ENCODE measurements around the gene TNFRSF4. TPM values are rescaled to one million over a fixed set of nuclear protein-coding genes. Genes with fewer than 3 reads are reported as not detected.

The TNFRSF4 gene

DNA sequence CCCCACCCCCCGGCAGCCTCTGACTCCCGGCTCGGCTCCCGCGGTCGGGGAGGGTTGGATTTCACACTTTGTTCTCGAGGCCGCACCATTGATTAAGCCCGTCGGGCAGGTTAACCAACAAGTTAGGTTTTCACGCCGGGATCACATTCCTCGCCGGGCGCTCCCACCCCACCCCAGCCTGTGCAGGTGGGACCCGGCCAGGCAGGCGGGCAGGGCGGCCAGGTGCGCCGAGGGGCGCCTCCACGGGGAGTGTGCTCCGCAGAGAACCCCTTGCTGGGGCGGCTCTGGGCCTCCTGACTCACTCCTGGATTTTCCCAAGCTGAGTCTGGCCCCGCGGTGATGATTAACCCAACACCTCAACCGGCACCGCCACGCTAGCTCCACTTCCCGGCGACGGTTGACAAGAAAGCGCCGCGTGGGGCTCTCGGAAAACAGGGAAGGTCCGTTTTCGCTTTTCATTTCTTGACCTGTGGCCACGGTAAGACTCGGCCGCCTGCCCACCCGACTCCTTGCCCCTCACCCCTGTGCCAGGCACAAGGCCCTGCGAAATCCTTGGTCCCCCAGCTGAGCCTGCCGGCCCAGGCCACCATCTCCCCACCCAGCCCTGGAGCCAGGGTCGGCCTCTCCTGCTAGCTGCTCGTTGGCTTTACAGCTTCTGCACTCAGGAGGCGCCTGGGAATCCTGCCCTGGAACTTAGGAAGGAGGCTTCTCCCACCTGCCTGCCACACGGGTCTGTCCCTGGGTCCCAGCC lies 49.1 kb downstream of the TNFRSF4 start:
- Histone ChIP-seq H3K9ac (ENCODE audit: low read depth, low read length) (no peak overlapping the region), H3K36me3 (ENCODE audit: insufficient read depth, low read length) (no peaks in the 10 kb centered on the region), H3K9me3 (replicated peaks; ENCODE audit: low read length) (no peaks in the 10 kb centered on the region), H3K4me1 (ENCODE audit: control insufficient read depth, insufficient read depth, low read length) (no peaks in the 10 kb centered on the region), H3K4me2 (ENCODE audit: low read length) (no peak overlapping the region), H3K4me3 (ENCODE audit: low read length) (no peak overlapping the region), H3K27me3 (ENCODE audit: control insufficient read depth, insufficient read depth, low read length) (peaks cover 20% of the 10 kb centered on the region)

DNA sequence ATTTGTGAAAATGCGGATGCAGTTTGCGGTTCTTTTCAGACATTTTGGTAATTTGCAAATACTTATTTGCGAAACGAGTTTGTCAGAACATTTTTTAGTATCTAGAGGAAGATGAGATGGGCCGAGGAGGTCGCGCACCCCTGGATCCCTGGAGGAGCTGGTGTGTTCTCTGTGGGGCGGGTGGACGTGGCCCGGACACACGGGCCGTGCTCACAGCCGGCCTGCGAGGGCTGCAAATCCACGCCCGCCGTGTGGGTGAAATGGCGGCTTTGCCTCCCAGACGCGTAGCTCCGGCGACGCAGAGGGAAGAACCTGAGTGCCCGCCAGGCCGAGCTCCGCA lies 49.6 kb downstream of the TNFRSF4 start:
- Histone ChIP-seq H3K36me3 (ENCODE audit: insufficient read depth, low read length) (no peaks in the 10 kb centered on the region), H3K9me3 (replicated peaks; ENCODE audit: low read length) (no peaks in the 10 kb centered on the region), H3K4me3 (ENCODE audit: low read length) (no peak overlapping the region), H3K9ac (ENCODE audit: low read depth, low read length) (no peak overlapping the region), H3K4me2 (ENCODE audit: low read length) (no peak overlapping the region), H3K27me3 (ENCODE audit: control insufficient read depth, insufficient read depth, low read length) (peaks cover 15% of the 10 kb centered on the region), H3K4me1 (ENCODE audit: control insufficient read depth, insufficient read depth, low read length) (no peaks in the 10 kb centered on the region)

DNA sequence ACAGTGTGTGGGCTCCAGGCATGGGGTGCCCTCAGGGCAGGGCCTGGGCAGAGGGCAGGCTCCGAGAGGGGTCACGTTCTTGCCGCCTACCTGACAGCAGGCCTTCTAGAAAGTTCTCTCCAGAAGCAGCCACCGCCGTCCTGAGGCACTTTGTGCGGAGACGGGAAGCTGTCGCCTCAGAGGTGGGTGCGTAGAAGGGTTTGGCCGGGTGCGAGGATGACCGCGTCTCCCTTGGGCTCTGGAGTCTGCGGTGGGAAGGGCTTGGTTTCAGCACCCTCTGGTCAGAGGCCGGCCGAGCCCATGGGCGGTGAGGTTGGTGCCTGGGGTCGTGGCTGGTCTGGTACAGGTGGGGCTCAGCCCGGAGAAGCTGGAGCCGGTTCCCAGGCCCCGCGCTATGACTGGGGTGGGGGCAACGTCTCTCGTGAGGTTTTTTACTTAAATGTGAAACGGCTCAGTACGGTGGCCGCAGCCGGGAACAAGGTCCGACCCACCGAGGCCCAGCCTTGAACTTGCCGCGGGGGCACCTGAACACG lies 50.3 kb downstream of the TNFRSF4 start:
- Histone ChIP-seq H3K4me2 (ENCODE audit: low read length) (no peak overlapping the region), H3K9me3 (replicated peaks; ENCODE audit: low read length) (no peaks in the 10 kb centered on the region), H3K4me1 (ENCODE audit: control insufficient read depth, insufficient read depth, low read length) (peaks cover 2% of the 10 kb centered on the region), H3K27me3 (ENCODE audit: control insufficient read depth, insufficient read depth, low read length) (peaks cover 14% of the 10 kb centered on the region), H3K36me3 (ENCODE audit: insufficient read depth, low read length) (no peaks in the 10 kb centered on the region), H3K4me3 (ENCODE audit: low read length) (no peak overlapping the region), H3K9ac (ENCODE audit: low read depth, low read length) (no peak overlapping the region)

DNA sequence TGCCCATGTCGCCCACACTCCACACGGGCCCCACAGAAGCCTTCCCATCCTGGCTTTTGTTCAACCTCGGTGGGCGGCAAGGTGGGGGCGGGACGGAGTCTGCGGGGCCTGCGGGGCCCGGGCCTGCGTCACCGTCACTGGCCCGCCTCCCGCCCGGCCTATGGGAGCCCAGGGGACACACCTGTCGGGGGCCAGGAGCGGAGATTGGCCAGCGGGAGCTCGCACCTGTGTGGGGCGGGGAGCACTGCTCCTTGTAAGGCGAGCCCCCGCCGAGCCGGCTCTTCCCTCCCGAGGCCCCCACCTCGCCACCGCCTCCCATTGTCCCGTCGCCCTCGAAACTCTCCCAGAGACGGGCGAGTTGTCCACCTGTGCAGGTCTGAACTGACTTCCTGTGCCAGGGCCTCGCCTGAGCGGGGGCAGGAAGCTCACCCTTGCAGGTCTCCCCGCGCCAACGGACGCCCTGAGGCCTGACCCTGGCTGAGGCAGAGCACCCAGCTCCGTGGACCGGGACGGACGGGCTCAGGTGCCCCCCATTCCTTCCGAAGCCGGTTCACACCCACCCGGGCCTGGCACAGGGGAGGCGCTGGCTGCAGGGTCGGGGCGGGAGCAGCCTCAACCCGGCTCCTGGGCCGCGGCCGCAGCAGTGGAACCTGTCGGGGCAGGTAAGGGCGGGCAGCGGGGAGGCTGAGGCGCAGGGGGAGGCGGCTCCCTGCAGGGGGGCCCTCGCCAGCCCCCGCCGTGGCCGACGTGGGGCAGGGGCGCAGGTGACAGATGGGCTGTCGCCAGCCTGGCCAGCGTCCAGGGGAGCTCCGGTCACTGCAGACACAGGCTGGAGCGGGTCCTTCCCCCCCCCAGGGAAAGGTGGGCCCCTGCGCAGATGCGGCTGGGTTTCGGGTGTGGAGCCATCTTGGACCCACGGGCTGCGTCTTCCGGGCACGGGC lies 51.1 kb downstream of the TNFRSF4 start:
- Histone ChIP-seq H3K4me1 (ENCODE audit: control insufficient read depth, insufficient read depth, low read length) (peaks cover 9% of the 10 kb centered on the region), H3K4me3 (ENCODE audit: low read length) (no peak overlapping the region), H3K36me3 (ENCODE audit: insufficient read depth, low read length) (no peaks in the 10 kb centered on the region), H3K4me2 (ENCODE audit: low read length) (no peak overlapping the region), H3K9me3 (replicated peaks; ENCODE audit: low read length) (no peaks in the 10 kb centered on the region), H3K27me3 (ENCODE audit: control insufficient read depth, insufficient read depth, low read length) (peaks cover 11% of the 10 kb centered on the region), H3K9ac (ENCODE audit: low read depth, low read length) (no peak overlapping the region)

DNA sequence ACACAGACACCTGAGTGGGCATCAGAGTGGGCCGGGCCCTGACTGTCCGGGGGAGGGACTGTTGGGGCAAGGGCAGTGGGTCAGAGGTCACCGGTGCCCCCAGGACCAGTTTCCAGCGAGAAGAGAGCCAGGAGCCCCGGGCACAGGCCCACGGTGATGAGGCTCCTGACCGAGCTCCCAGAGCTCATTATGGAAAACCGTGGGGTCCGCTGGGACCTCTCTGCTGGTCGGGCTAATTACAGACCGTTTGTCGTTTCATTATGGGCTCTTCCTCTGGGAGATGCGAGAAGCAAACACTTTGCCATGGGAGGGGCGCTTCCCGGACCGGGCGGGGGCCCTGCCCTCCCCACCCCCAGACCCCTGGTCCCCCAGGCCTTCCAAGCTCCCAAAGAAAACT lies 52.3 kb downstream of the TNFRSF4 start:
- H3K4me1 ChIP-seq (ENCODE audit: control insufficient read depth, insufficient read depth, low read length): peaks cover 14% of the 10 kb centered on the region
- no peaks in the 10 kb centered on the region for H3K36me3 ChIP-seq (ENCODE audit: insufficient read depth, low read length)
- peaks cover 11% of the 10 kb centered on the region for H3K27me3 ChIP-seq (ENCODE audit: control insufficient read depth, insufficient read depth, low read length)
- H3K4me2 ChIP-seq (ENCODE audit: low read length): no peak overlapping the region
- no peaks in the 10 kb centered on the region for H3K9me3 ChIP-seq (replicated peaks; ENCODE audit: low read length)
- no peak overlapping the region for H3K4me3 ChIP-seq (ENCODE audit: low read length)
- no peak overlapping the region for H3K9ac ChIP-seq (ENCODE audit: low read depth, low read length)

Small RNA genes lying within 50 kb of the gene (small RNA-seq; reads per million reads assigned to genes)
- gene MIR200A: 0.63 reads per million
- gene MIR200B: 0.63 reads per million
- not detected for gene MIR429
